Lower leg skin (tissue), 4 donors: ENCODE measurements around the gene TKFC. TPM values are rescaled to one million over a fixed set of nuclear protein-coding genes. Genes with fewer than 3 reads are reported as not detected.

ENCODE experiments used
- DNase-seq, 2 donors: peaks; one replicate each; pipeline ENCODE4 v3.0.0-alpha.2; 2019; ENCODE audit warnings: low spot score in 2 of 2
- H3K4me3 ChIP-seq: fragments of 200-600 bp; sonication (generic); 2 replicates; pipeline ENCODE4 v1.5.1; 2017; ENCODE audit warnings: mild to moderate bottlenecking, low read depth; ENCODE audit not compliant: poor library complexity, severe bottlenecking
- CTCF ChIP-seq, 3 donors: fragments of 450-650 bp; IDR thresholded peaks; one replicate each; pipeline ENCODE4 v1.5.1; 2016; ENCODE audit warnings: antibody characterized with exemption in 3 of 3, mild to moderate bottlenecking in 3 of 3, moderate library complexity in 2 of 3
- POLR2A ChIP-seq, 2 donors: fragments of 450-650 bp; IDR thresholded peaks; one replicate each; pipeline ENCODE4 v1.6.1; 2016 to 2017; ENCODE audit warnings: antibody characterized with exemption in 2 of 2, mild to moderate bottlenecking in 1 of 2, moderate library complexity in 1 of 2
- WGBS, 2 donors: methylation state at CpG; one replicate each; pipeline ENCODE4 v1.1.5; 2018; 5-methylcytosine and 5-hydroxymethylcytosine counted together
- intact Hi-C: fragments of 100-400 bp; cut with DNase I; formaldehyde crosslinking; loops from one replicate; pipeline ENCODE4 v1.15.0; 2023; ENCODE audit warnings: low total_unique reads
- total RNA-seq, 4 donors: library from RNA; depleted of rRNA; stranded (reverse); fragments of >200 nt; gene quantifications; one replicate each; pipeline ENCODE4 v1.1.0, GENCODE V29; 2016

The TKFC gene
- total RNA-seq, 4 donors from 2014 or later = 26.6 to 37.3 (median 33.1) TPM

- intact Hi-C loops = no loop called here
- H3K4me3 ChIP-seq = no peak overlapping the region
- peak in 1 of 2 donors; percentile 88 for DNase-seq
- WGBS, 2 donors = 10 to 23% methylated on average over 3 to 4 of the region's 4 CpGs
- TF ChIP-seq POLR2A (IDR thresholded peaks at IDR 0.05) (no peak), CTCF (IDR thresholded peaks at IDR 0.05) (no peak)
These were observed 12.2 kb downstream of the TKFC start for GRCh38 chr11:61345170-61345610.

DNA sequence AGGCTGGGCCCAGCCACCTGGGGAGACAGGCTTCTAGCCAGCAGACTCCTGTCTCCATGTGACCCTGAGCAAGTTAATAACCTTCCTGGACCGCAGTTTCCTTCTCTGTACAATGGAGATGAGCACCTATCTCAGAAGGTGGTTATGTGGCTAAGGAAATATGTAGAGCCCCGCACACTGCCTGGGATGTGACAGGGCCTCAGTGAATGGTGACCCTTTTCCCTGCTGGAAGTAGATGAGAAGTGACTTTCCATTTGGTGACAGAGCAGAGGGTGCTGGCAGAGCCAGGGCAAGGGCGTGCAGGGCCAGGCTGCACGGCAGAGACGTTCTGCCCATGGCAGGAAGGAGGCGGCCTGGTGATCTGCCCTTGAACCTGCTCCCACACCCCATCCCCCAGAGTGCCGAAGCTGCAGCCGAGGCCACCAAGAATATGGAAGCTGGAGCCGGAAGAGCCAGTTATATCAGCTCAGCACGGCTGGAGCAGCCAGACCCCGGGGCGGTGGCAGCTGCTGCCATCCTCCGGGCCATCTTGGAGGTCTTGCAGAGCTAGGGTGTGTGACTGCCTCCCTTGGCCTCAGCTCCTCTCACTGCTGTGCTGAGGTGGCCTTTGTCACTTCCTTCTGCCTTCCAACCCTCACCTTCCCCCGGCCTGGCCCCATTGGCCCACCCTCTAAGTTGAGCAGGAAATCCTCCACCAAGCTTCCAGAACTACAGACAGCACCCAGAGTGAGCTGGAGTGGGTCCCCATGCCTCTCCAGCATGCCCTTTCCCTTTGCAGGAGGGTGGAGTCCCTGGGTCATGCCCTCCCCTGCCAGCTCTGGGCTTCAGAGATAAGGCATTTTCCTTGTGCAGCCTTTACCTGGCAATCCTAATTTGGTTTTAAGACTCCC lies 13.2 kb downstream of the TKFC start:
- TF ChIP-seq POLR2A (IDR thresholded peaks at IDR 0.05) (no peak), CTCF (IDR thresholded peaks at IDR 0.05) (no peak)
- WGBS, 2 donors = 26 to 36% methylated on average over 11 to 12 of the region's 14 CpGs
- no peak overlapping the region for H3K4me3 ChIP-seq
- intact Hi-C loops = no loop called here
- no peak for DNase-seq

- no peak for DNase-seq
- 75 to 76% methylated on average over 11 of the region's 11 CpGs for WGBS, 2 donors
- no peak for TF ChIP-seq POLR2A (IDR thresholded peaks at IDR 0.05)
- TF ChIP-seq CTCF (IDR thresholded peaks at IDR 0.05) = no peak
- intact Hi-C loops = no loop called here
- H3K4me3 ChIP-seq = no peak overlapping the region
These were observed 15.0 kb downstream of the TKFC start for GRCh38 chr11:61347916-61348461.

DNA sequence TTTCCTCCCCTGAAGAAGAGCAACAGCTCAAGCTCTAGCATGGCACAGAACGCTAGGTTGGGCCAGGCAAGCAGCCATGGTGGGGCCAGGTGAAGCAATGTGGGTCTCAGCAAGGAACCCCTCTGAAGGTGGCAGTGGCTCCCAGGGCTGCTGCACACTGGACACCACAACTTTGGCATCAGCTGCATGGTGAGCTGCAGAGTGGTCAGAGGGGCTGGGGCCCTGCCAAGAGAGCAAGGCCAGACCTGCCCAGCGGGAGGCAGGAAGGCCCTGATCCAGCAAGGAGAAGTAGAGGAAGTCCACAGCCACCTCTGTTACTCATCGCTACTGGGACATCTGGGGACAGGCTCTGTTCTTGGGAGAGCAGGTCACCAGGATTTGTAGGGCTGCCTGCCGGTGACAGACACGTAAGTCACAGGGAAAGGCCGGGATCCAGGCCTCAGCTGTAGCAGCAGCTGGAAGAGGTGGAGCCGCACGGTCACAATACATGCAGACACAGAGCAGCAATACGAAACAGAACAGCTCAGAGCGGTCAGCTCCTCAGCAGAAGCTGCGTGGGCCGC lies 16.2 kb downstream of the TKFC start:
- no peak for TF ChIP-seq CTCF (IDR thresholded peaks at IDR 0.05)
- TF ChIP-seq POLR2A (IDR thresholded peaks at IDR 0.05) = no peak
- 81 to 90% methylated on average over 12 of the region's 12 CpGs for WGBS, 2 donors
- intact Hi-C loops = no loop called here
- no peak overlapping the region for H3K4me3 ChIP-seq
- no peak for DNase-seq

DNA sequence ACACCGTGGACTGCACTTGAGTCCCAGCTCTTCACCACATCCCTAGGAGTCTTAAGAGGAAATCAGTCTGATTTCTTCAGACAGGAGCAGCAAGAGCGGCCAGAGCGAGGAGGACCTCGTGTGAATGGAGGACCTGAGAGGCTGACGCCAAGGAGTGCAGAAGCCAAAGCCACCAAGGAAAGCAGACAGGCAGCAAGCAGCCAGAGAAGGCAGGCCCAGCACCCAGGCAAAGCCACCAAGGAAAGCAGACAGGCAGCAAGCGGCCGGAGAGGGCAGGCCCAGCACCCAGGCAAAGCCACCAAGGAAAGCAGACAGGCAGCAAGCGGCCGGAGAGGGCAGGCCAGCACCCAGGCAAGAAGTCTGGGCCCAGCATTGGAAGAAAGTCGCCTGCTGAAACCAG lies 16.9 kb downstream of the TKFC start:
- TF ChIP-seq CTCF (IDR thresholded peaks at IDR 0.05) (no peak), POLR2A (IDR thresholded peaks at IDR 0.05) (no peak)
- WGBS, 2 donors = 90 to 91% methylated on average over 10 of the region's 10 CpGs
- no peak overlapping the region for H3K4me3 ChIP-seq
- intact Hi-C loops = no loop called here
- no peak for DNase-seq
